Right hindlimb (tissue), 1 donor: ENCODE measurements around the gene VASN.

Source experiments
- DNase-seq: peaks from one replicate; pipeline ENCODE4 v3.0.0-alpha.2; 2018

Gene VASN

GRCh38 chr16:4354512-4355409 is 16.9 kb upstream of the VASN start:
- DNase-seq: no peak

DNA sequence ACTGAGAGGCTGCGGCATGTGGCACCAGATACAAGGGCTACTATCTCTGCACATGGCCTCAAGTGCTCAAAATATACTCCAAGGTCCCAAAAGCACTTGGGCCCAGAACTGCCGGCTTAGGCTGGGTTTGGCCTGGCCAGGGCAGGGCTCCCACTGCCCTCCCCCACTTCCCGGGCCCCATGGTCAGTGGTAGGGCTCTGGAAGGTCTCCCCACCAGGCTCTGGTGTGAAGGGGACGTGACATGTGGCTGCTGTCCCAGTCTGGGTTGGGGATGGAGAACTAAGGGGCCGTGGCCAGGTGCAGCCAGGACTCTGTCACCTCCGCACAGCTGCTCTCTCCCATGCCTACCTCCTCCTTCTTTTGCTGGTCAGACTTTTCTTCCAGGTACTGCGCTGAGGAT is 14.8 kb upstream of the VASN start:
- DNase-seq: no peak

GRCh38 chr16:4358236-4358635 is 13.4 kb upstream of the VASN start:
- no peak for DNase-seq

- DNase-seq: no peak
These were observed 12.7 kb upstream of the VASN start for GRCh38 chr16:4358831-4359561.

DNA sequence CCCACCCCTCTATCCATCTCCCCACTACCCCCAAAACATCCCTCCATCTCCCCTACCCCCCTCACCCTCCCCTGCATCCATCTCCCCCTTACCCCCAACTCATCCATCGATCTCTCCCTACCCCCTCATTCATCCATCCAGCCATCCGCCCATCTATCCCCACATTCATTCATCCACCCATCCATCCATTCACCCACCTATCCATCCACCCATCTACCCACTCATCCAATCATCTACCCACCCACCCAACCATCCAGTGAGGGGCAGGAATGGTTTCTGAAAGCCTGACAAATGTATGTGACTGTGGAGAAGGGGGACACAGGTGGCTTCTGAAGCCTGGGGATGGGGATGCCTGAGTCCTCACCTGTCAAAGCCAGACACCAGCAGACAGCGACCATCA is 11.7 kb upstream of the VASN start:
- DNase-seq: no peak

GRCh38 chr16:4360538-4361021 is 11.1 kb upstream of the VASN start:
- DNase-seq: no peak

DNA sequence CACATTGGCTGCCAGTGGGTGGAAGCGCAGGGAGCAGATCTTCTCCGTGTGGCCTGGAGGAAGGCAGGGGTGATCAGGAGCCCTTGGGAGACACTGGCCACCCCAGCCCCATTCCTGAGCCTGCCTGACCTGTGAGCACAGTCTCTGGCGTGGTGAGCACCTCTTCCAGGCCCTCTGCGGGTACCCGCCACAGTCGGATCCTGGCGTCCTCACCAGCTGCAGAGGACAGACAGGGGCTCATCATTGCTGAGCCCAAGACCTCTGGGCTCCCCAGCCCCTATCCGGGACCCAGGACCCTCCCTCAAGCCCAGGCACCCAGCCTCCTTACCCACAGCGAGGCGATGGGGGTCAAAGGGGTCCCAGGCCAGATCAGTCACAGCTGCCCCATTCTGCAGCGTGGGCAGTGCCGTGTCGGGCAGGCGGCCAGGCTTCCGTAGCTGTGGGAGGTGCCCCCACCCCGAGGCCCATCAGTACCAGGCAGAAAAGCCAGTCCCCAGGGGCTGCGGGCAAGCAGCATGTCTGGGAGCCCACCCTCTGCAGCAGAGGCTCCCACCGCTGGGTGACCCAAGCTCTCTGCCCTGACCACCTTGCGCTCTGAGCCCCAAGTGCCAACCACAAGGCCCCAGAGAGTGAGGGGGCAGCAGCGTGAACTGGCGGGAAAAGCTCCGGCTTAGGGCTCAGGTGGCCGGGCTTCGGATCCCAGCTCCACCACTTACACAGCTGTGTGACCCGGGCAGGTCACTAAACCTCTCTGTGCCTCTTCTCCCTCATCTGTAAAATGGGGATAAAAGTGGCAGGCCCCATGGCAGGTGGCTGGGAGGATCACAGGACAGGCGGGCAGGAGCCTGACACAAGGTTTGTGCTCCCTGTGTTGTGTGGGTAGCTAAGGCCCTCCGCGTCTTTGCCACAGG is 10.4 kb upstream of the VASN start:
- DNase-seq: no peak

GRCh38 chr16:4361944-4362311 is 9.7 kb upstream of the VASN start:
- DNase-seq: no peak

GRCh38 chr16:4362476-4363135 is 9.0 kb upstream of the VASN start:
- no peak for DNase-seq

DNA sequence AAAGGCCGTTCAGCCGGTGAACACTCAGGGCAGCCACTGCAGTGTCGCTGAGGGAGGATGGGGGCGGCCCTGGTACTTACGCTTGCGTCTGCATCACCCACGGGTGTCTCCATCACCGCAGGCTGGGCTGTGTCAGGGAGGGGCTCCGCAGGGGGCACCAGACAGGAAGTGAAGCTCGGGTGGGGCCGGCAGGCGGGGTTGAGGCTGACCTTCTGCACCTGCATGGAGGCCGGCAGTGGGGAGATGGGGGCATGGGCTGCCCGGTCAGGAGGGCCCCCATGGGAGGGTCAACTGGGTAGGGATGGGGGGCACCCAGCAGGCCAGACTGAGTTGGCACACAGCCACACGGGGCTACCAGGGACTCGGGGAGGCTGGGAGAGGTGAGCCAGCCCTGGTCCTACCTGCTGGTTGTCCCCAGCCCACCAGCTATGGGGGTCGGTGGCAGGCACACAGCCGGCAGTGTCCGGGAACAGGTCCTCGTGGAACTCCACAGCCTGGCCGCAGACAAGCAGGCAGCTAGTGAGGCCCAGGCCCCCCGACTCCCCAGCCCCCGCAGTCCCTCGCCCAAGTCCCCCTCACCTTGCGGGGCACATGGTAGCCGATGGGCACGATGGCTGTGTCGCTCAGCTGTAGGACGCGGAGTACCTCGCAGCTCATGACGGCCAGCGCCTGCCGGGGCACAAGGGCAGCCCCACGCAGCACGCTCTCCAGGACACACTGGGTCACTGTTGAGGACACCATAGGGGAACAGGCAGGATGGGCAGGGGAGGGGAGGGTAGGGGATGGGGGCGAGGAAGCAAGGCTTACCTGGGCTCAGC is 7.2 kb upstream of the VASN start:
- DNase-seq: no peak

- no peak for DNase-seq
These were observed 6.6 kb upstream of the VASN start for GRCh38 chr16:4365014-4365406.

GRCh38 chr16:4365615-4366014 is 6.0 kb upstream of the VASN start:
- DNase-seq: no peak

GRCh38 chr16:4366016-4366415 is 5.6 kb upstream of the VASN start:
- no peak for DNase-seq

DNA sequence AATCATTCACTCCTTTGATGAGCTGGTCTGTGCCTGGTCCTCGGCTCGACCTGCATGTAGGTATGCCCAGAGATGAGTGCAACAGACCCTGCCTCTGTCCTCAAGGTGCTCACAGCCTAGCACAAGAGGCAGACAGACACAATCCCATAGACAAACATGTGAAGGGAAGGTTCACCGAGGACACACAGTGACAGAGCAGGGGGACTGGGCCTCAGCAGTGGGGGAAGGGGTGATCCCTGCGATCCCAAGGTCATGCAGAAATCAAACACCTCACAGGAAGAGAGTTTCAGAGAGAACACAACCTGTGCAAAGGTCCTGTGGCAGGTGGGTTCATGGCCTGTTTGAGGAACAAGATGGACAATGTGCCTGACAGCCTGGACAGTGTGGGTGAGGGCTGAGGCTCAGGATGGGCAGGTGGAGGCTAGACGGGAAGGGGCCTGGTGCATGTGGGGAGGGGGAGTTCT is 4.2 kb upstream of the VASN start:
- no peak for DNase-seq

DNA sequence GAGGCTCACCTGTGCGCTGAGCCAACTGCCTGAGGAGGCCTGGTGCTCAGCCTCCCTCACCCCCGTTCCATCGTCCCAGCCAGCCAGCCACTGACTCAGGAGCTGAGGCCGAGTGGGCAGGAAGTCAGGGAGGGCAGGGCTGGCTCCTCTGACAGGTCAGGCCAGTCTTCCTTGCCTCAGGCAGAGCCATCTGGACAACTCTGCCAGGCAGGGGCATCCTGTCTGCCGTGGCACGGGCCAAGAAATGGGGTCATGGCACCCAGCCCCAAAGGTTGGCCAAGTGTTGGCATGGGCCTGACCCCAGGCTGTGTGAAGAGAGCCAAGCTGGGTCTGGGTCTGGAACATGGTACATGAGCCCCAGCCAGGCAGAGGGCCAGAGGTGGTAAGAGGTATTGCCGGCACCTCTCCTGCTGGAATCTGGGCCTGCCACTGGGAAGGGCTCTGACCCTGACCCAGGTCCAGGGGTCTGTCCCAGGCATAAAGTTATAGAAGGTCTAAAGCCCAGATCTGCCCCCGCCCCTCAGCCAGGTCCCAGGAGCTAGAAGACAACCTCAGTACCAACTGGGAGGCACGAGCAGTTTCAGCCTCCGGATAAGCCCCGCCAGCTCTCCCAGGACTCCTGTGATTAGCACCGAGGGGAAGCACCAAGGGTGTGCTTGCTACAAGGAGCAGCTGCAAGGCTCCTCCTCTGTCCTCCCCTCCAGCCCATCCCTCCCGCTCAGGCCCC is 2.5 kb upstream of the VASN start:
- no peak for DNase-seq

GRCh38 chr16:4370151-4370550 is 1.5 kb upstream of the VASN start:
- no peak for DNase-seq

- peak; percentile 82 for DNase-seq
These were observed 885 bp upstream of the VASN start for GRCh38 chr16:4370570-4371356.

DNA sequence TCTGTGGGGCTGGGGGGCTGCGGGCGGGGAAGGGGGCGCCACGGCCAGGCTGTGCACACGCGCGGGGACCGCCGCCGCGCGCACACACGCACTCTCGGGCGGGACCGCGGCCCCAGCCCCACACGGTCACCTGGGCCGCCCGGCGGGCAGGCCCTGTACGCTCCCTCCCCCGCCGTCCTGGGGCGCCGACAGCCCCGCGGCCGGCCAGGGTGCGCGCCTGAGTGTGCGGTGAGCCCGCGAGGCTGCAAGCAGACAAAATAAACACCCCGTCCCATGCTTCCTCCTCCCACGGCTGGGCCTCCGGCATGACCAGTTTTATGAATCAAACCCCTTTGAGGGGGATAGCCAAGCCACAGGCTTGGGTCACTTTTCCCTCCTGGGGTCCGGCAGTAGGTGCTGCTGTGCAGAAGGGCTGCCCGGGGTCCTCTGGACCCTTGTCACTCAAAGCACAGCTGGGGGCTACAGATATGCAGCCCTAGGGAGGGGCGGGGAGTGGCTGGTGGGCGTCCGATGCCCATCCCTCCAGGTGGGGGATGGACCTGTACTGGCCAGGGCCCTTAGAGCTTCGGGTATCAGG is 441 bp downstream of the VASN start:
- DNase-seq: peak; percentile 41

- peak; percentile 43 for DNase-seq
These were observed 1.1 kb downstream of the VASN start for GRCh38 chr16:4372578-4373355.
